Skeletal muscle satellite cell (primary cell): ENCODE results near the gene COLGALT1.
"Not testable (repeated sequence)": the region's sequence is repeated elsewhere in the genome, so short reads cannot be mapped to it uniquely, and the experiment has no call there.

ENCODE experiments used
- H3K27me3 ChIP-seq: 2 replicates; pipeline ENCODE4 v1.7.0; 2013; ENCODE audit warnings: low read length; ENCODE audit not compliant: control insufficient read depth, insufficient read depth
- H3K36me3 ChIP-seq: 2 replicates; pipeline ENCODE4 v1.7.0; 2013; ENCODE audit warnings: mild to moderate bottlenecking, control low read depth, low read length; ENCODE audit not compliant: insufficient read depth
- H3K4me1 ChIP-seq: 2 replicates; pipeline ENCODE4 v1.7.0; 2013; ENCODE audit warnings: low read length; ENCODE audit not compliant: control insufficient read depth, insufficient read depth
- H3K4me2 ChIP-seq: 2 replicates; pipeline ENCODE4 v1.7.0; 2013; ENCODE audit warnings: mild to moderate bottlenecking, low read length
- H3K4me3 ChIP-seq: 2 replicates; pipeline ENCODE4 v1.7.0; 2013; ENCODE audit warnings: low read length
- H3K9ac ChIP-seq: 2 replicates; pipeline ENCODE4 v1.7.0; 2013; ENCODE audit warnings: mild to moderate bottlenecking, low read depth, low read length, moderate library complexity
- H3K9me3 ChIP-seq: replicated peaks from 2 replicates; pipeline ENCODE4 v1.7.0; 2013; ENCODE audit warnings: mild to moderate bottlenecking, control low read depth, low read length

COLGALT1 gene

DNA sequence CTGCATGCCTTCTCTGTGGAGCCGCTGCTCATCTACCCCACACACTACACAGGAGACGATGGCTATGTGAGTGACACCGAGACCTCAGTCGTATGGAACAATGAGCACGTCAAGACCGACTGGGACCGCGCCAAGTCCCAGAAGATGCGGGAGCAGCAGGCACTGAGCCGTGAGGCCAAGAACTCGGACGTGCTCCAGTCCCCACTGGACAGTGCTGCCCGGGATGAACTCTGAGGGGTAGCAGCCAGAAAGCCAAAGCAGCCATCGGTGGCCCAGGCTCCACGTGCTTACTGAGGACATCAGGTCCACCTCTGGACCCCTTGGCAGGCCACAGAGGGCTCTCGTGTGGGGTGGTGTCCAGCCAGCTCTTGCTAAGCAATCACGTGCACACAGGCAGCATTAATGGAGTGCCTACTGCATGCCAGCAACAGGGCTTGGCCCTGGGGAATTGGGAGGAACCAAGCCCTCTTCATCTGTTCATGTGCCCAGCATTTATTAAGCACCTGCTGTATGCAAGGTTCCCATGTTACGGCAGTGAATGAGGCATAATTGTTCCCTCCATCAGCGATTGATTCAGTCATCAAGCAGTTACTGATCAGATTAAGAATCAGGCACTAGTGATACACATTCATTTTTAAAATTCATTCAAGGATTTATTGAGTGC lies 25.9 kb downstream of the COLGALT1 start:
- no peak overlapping the region for H3K4me2 ChIP-seq
- no peaks in the 10 kb centered on the region for H3K4me1 ChIP-seq
- no peak overlapping the region for H3K4me3 ChIP-seq
- no peak overlapping the region for H3K9ac ChIP-seq
- peaks cover 49% of the 10 kb centered on the region for H3K36me3 ChIP-seq
- H3K27me3 ChIP-seq, result no peaks in the 10 kb centered on the region
- no peaks in the 10 kb centered on the region for H3K9me3 ChIP-seq

DNA sequence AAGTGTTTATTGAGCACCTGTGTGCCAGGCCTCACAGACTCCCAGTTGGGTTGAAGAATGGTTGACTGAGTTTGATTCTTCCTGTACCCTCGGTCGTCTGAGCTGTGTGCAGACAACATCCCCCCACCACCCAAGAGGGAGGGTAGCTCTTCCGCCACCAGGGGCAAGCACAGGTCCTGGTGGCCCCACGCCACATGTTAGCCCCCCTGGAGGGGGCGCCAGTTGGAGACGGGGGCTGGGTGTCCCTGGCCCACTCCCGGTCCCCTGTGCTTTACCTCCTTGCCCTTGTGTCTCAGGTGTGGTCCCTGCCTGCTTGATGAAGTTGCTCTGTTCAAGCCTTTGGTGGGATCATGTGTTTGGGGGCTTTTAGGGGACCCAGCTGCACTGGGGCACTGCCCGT lies 27.2 kb downstream of the COLGALT1 start:
- Histone ChIP-seq H3K4me3 (no peak overlapping the region), H3K27me3 (no peaks in the 10 kb centered on the region), H3K4me2 (no peak overlapping the region), H3K4me1 (no peaks in the 10 kb centered on the region), H3K9ac (no peak overlapping the region), H3K36me3 (peaks cover 47% of the 10 kb centered on the region), H3K9me3 (no peaks in the 10 kb centered on the region)

DNA sequence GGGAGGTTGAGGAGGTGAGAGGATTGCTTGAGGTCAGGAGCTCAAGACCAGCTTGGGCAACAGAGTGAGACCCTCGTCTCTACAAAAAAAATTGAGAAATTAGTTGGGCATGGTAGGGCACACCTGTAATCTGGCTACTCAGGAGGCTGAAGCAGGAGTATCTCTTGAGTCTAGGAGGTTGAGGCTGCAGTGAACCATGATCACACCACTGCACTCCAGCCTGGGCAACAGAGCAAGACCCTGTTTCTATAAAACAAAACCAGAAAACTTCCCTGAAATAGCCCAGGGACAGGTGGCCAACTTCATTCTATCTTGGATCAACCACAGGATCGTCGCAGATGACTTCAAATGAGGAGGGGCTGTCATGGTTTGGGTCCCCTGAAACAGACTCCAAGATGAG lies 28.7 kb downstream of the COLGALT1 start:
- Histone ChIP-seq H3K4me3 (no peak overlapping the region), H3K36me3 (peaks cover 34% of the 10 kb centered on the region), H3K9me3 (no peaks in the 10 kb centered on the region), H3K4me1 (no peaks in the 10 kb centered on the region), H3K9ac (no peak overlapping the region), H3K4me2 (no peak overlapping the region), H3K27me3 (no peaks in the 10 kb centered on the region)

DNA sequence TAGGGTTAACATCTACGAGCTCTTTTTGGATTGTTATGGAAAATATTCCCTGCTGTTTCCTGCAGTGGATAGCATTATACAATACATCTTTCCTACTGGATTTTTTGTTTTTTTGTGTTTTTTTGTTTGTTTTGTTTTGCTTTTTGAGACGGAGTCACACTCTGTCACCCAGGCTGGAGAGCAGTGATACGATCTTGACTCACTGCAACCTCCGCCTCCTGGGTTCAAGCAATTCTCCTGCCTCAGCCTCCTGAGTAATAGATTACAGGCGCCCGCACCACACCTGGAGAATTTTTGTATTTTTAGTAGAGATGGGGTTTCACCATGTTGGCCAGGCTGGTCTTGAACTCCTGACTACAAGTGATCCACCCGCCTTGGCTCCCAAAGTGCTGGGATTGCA lies 29.9 kb downstream of the COLGALT1 start:
- not testable (repeated sequence) for H3K9ac ChIP-seq, H3K4me2 ChIP-seq

DNA sequence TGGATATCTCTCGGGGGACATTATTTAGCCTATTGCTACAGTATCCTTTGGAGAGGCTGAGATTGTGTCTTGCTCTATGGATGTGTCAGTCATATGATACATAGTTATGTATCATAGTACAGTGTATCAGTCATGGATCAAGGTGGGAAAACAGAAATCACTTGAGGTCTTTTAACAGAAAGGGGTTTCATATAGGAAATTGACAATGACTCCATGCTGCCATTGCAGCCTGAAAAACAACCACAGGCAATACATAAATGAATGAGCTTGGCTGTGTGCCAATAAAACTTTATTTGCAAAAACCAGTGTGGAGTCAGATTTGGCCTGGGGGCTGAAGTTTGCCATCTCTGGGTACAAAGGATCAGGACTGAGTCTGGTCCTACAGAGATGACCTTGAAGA lies 35.4 kb downstream of the COLGALT1 start:
- Histone ChIP-seq H3K4me1 (no peaks in the 10 kb centered on the region), H3K9ac (no peak overlapping the region), H3K4me2 (no peak overlapping the region), H3K36me3 (no peaks in the 10 kb centered on the region), H3K27me3 (peaks cover 13% of the 10 kb centered on the region), H3K9me3 (no peaks in the 10 kb centered on the region), H3K4me3 (no peak overlapping the region)

More for the DNA sequence above, 29.9 kb downstream of the COLGALT1 start:
- not testable (repeated sequence) for H3K9me3 ChIP-seq, H3K4me3 ChIP-seq, H3K4me1 ChIP-seq, H3K27me3 ChIP-seq
- peaks cover 25% of the 10 kb centered on the region for H3K36me3 ChIP-seq

DNA sequence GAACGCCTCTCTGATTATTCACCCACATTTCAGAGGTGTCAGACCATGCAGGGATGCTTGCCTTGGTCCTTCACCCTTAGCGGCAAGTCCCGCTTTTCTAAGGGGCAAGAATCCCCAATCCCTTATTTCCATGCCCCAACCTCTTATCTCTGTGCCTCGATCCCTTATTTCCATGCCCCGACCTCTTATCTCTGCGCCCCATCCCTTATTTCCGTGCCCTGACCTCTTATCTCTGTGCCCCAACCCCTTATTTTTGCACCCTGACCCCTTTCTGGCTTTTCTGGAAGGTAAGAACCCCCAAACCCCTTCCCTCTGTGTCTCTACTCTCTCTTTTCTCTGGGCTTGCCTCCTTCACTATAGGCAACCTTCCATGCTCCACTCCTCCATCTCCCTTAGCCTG lies 38.8 kb downstream of the COLGALT1 start:
- H3K4me1 ChIP-seq, H3K9me3 ChIP-seq, H3K4me2 ChIP-seq, H3K4me3 ChIP-seq, H3K9ac ChIP-seq, H3K36me3 ChIP-seq: not testable (repeated sequence)
- H3K27me3 ChIP-seq, result peaks cover 16% of the 10 kb centered on the region

DNA sequence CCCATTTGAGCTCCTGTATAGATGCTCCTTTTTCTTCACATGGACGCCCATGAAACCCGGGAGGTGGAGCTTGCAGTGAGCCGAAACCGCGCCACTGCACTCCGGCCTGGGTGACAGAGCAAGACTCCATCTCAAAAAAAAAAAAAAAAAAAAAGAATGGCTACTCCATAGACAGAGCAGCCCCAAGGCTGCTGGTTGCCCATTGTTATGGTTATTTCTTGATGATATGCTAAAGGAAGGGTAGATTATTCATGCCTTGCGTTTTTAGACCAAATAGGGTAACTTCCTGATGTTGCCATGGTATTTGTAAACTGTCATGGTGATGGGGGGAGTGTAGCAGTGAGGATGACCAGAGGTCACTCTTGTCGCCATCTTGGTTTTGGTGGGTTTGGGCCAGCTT lies 42.6 kb downstream of the COLGALT1 start:
- not testable (repeated sequence) for H3K4me3 ChIP-seq, H3K4me1 ChIP-seq, H3K9ac ChIP-seq

DNA sequence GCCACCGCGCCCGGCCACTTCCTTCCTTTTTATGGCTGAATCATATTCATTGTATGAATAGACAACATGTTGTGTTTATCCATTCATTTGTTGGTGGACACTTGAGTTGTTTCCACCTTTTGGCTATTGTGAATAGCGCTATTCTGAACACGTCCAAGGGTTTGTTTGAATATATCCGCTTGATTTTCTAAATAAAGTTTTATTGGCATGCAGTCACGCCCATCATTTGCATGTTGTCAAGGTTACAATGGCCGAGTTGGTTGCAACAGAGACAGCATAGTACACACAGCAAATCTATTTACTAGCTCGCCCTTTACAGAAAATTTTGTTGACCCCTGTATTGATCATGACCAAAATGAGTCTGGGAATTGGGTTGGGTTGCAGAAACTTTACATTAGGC lies 43.5 kb downstream of the COLGALT1 start:
- Histone ChIP-seq H3K27me3 (peaks cover 35% of the 10 kb centered on the region), H3K36me3 (no peaks in the 10 kb centered on the region), H3K9me3 (no peaks in the 10 kb centered on the region), H3K4me2 (no peak overlapping the region), H3K4me1 (no peaks in the 10 kb centered on the region), H3K4me3 (no peak overlapping the region), H3K9ac (no peak overlapping the region)

More for the DNA sequence above, 42.6 kb downstream of the COLGALT1 start:
- not testable (repeated sequence) for H3K9me3 ChIP-seq, H3K36me3 ChIP-seq, H3K4me2 ChIP-seq
- peaks cover 29% of the 10 kb centered on the region for H3K27me3 ChIP-seq

DNA sequence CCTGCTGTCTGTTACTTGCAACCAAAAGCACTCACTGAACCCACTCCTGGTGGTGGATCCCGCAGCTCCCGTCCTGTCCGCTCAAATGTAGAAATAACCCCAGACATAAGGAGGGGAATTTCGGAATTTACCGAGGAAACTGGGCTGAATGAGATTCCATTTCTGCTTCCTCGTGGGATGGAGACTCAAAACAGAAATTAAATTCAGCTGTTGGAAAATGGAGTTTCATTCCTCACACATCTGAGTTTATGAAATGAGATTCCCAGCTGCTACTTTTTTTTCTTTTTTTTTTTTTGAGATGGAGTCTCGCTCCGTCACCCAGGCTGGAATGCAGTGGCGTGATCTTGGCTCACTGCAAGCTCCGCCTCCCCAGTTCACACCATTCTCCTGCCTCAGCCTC lies 44.3 kb downstream of the COLGALT1 start:
- Histone ChIP-seq H3K4me3 (peak overlapping the region; percentile 49), H3K4me2 (peak overlapping the region; percentile 65), H3K36me3 (no peaks in the 10 kb centered on the region), H3K9me3 (no peaks in the 10 kb centered on the region), H3K27me3 (peaks cover 43% of the 10 kb centered on the region), H3K9ac (no peak overlapping the region), H3K4me1 (no peaks in the 10 kb centered on the region)

DNA sequence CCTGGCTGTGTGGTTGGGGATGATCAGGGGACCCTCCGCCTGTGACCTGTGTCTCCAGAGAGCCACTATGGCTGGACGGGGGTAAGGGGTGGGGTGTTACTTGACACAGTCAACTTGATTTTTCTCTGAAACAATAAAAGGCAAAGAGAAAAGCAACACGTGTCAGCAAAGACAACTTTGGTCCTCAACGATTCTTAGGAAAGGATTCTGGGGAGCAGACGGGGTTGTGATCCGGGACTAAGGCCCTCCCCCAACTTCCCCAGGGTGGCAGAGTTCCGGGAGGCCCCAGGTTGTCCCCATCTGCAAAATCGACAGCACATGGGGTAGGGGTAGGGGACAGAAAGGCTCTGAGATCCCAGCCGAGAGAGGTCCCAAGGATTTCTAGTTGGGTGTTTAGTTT lies 46.2 kb downstream of the COLGALT1 start:
- H3K9ac ChIP-seq, result no peak overlapping the region
- no peaks in the 10 kb centered on the region for H3K36me3 ChIP-seq
- peaks cover 11% of the 10 kb centered on the region for H3K4me1 ChIP-seq
- H3K9me3 ChIP-seq, result no peaks in the 10 kb centered on the region
- H3K4me3 ChIP-seq, result no peak overlapping the region
- H3K4me2 ChIP-seq, result no peak overlapping the region
- H3K27me3 ChIP-seq, result peaks cover 47% of the 10 kb centered on the region

DNA sequence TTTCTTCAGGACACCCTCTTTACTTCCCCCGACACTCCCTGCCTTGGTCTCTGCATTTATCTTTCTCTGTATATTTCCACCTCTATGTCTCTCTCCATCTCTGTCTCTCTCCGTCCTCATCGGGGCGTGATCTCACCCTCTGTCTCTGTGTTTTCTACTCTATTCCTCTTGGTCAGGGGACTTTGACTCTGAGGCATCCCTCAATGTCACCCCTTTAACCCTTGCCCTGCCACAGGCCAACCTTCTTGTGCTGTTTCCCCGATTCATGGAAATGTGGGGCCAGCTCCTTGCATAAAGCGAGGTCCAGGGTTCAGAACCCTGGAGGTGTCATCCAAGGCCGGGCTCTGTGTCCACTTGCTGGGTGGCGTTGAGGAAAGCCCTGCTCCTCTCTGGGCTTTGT lies 46.8 kb downstream of the COLGALT1 start:
- Histone ChIP-seq H3K36me3 (no peaks in the 10 kb centered on the region), H3K9me3 (no peaks in the 10 kb centered on the region), H3K4me3 (no peak overlapping the region), H3K4me2 (no peak overlapping the region), H3K4me1 (peaks cover 11% of the 10 kb centered on the region), H3K27me3 (peaks cover 47% of the 10 kb centered on the region), H3K9ac (no peak overlapping the region)

DNA sequence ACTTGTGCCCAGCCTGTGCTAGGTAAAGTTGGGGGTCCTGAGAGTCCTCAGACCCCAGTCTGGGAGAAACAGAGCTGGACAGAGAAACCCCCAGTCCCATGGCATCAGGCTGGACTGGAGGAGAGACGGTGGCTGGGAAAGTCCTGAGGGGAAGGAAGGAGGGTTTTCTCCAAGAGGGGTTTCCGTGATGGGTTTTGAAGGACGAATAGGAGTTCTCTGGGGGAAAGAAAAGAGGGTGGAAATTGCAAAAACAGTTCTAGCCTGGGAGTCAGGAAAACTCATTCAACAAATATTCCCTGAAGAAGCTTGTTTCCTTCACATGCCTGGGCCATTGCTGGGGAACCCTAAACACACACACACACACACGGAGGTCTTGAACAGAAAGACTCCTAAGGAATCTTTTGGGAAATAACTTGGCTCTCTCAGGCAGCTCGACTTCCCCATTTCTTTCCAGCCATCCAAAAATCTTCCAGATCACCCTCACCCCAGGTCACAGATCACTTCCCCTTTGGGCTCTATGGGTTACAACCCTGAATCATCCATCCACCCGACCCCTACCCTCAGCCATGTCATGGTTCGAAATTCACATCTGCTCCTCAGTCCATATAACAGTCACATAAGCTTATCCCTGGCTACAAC lies 47.5 kb downstream of the COLGALT1 start:
- H3K9ac ChIP-seq, result no peak overlapping the region
- H3K4me2 ChIP-seq, result no peak overlapping the region

More for the DNA sequence above, 47.5 kb downstream of the COLGALT1 start:
- peaks cover 11% of the 10 kb centered on the region for H3K4me1 ChIP-seq
- peaks cover 47% of the 10 kb centered on the region for H3K27me3 ChIP-seq
- H3K36me3 ChIP-seq, result no peaks in the 10 kb centered on the region
- no peak overlapping the region for H3K4me3 ChIP-seq
- H3K9me3 ChIP-seq, result no peaks in the 10 kb centered on the region
